Measurements from ENCODE around the gene PKD1.

PKD1 gene

GRCh38 chr16:2174396-2175131 lies 38.9 kb upstream of the PKD1 start:
- Mint-ChIP-seq H3K27me3 (no peaks in the 10 kb centered on the region), H3K4me1 (ENCODE audit: low read depth) (no peaks in the 10 kb centered on the region), H3K36me3 (no peaks in the 10 kb centered on the region), H3K9me3 (ENCODE audit: low read depth) (no peaks in the 10 kb centered on the region), H3K4me3 (no peak overlapping the region), H3K27ac (no peak overlapping the region)

GRCh38 chr16:2173916-2174315 lies 38.2 kb upstream of the PKD1 start:
- H3K27ac Mint-ChIP-seq, result no peak overlapping the region
- no peaks in the 10 kb centered on the region for H3K4me1 Mint-ChIP-seq (ENCODE audit: low read depth)
- no peaks in the 10 kb centered on the region for H3K9me3 Mint-ChIP-seq (ENCODE audit: low read depth)
- H3K27me3 Mint-ChIP-seq, result no peaks in the 10 kb centered on the region
- no peaks in the 10 kb centered on the region for H3K36me3 Mint-ChIP-seq
- no peak overlapping the region for H3K4me3 Mint-ChIP-seq

GRCh38 chr16:2173366-2173765 lies 37.7 kb upstream of the PKD1 start:
- no peak overlapping the region for H3K27ac Mint-ChIP-seq
- H3K4me1 Mint-ChIP-seq (ENCODE audit: low read depth), result no peaks in the 10 kb centered on the region
- no peaks in the 10 kb centered on the region for H3K9me3 Mint-ChIP-seq (ENCODE audit: low read depth)
- no peaks in the 10 kb centered on the region for H3K27me3 Mint-ChIP-seq
- no peaks in the 10 kb centered on the region for H3K36me3 Mint-ChIP-seq
- H3K4me3 Mint-ChIP-seq, result no peak overlapping the region

GRCh38 chr16:2172688-2173335 lies 37.1 kb upstream of the PKD1 start:
- no peak overlapping the region for H3K27ac Mint-ChIP-seq
- H3K27me3 Mint-ChIP-seq, result no peaks in the 10 kb centered on the region
- H3K9me3 Mint-ChIP-seq (ENCODE audit: low read depth), result no peaks in the 10 kb centered on the region
- H3K4me1 Mint-ChIP-seq (ENCODE audit: low read depth), result no peaks in the 10 kb centered on the region
- H3K36me3 Mint-ChIP-seq, result no peaks in the 10 kb centered on the region
- no peak overlapping the region for H3K4me3 Mint-ChIP-seq

GRCh38 chr16:2171601-2172178 lies 36.0 kb upstream of the PKD1 start:
- Mint-ChIP-seq H3K4me1 (ENCODE audit: low read depth) (no peaks in the 10 kb centered on the region), H3K4me3 (no peak overlapping the region), H3K36me3 (no peaks in the 10 kb centered on the region), H3K9me3 (ENCODE audit: low read depth) (no peaks in the 10 kb centered on the region), H3K27ac (no peak overlapping the region), H3K27me3 (no peaks in the 10 kb centered on the region)

GRCh38 chr16:2170587-2171435 lies 35.1 kb upstream of the PKD1 start:
- Mint-ChIP-seq H3K4me3 (no peak overlapping the region), H3K9me3 (ENCODE audit: low read depth) (no peaks in the 10 kb centered on the region), H3K27me3 (no peaks in the 10 kb centered on the region), H3K4me1 (ENCODE audit: low read depth) (no peaks in the 10 kb centered on the region), H3K27ac (no peak overlapping the region), H3K36me3 (no peaks in the 10 kb centered on the region)

DNA sequence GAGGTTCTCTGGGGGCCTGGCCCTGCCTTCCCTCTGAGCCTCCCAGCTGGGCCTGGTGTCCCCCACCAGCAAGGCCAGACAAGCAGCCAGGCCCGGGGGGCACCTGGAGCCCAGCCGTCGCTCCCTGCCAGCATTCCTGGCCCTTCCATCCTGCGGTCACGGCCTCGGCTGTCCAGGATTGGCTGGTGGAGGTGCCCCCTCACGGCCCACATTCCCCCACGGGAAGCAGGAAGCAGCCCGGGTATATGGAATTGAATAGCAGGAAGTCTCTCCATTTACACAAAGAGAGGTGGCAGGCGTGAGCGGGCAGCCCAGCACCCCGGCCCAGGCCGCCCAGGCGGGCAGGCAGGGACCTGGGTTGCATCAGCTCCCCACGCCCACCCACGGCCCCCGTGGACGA lies 34.4 kb upstream of the PKD1 start:
- Mint-ChIP-seq H3K27me3 (no peaks in the 10 kb centered on the region), H3K27ac (no peak overlapping the region), H3K4me1 (ENCODE audit: low read depth) (no peaks in the 10 kb centered on the region), H3K4me3 (no peak overlapping the region), H3K36me3 (no peaks in the 10 kb centered on the region), H3K9me3 (ENCODE audit: low read depth) (no peaks in the 10 kb centered on the region)

GRCh38 chr16:2167068-2167638 lies 31.5 kb upstream of the PKD1 start:
- Mint-ChIP-seq H3K9me3 (ENCODE audit: low read depth) (no peaks in the 10 kb centered on the region), H3K27ac (no peak overlapping the region), H3K27me3 (no peaks in the 10 kb centered on the region), H3K4me1 (ENCODE audit: low read depth) (no peaks in the 10 kb centered on the region), H3K4me3 (no peak overlapping the region), H3K36me3 (no peaks in the 10 kb centered on the region)

DNA sequence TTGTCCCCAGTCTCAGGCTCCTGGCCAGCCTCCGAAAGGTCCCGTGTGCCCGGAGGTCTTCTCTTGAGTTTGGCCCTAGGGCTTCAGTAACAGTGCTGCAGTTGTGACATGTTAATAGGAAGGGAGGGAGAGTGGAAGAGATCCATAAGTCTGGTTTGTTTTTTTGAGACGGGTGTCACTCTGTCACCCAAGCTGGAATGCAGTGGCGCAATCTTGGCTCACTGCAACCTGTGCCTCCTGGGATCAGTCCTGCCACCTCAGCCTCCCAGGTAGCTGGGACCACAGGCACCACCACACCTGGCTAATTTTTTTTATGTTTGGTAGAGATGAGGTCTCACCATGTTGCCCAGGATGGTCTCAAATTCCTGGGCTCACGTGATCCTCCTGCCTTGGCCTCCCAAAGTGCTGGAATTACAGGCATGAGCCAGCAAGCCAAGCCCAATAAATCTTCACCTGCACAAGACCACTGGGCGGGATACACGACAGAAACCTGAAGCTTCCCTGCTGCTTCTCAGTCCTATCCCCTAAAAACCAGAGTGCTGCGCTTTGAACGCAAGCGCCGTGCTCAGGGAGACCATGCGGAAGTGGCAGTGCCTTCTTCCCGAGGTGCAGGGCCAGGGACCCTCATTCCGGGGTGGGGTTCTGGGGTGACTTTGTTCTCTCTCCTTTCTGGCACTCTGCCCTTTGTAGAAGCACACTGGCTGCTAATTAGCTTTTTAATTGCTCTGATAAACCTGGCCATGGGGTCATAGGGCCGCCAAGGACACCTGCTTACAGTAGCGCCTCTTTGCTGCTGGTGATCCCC lies 30.8 kb upstream of the PKD1 start:
- Mint-ChIP-seq H3K36me3 (no peaks in the 10 kb centered on the region), H3K4me3 (no peak overlapping the region), H3K9me3 (ENCODE audit: low read depth) (no peaks in the 10 kb centered on the region), H3K4me1 (ENCODE audit: low read depth) (no peaks in the 10 kb centered on the region), H3K27ac (no peak overlapping the region), H3K27me3 (no peaks in the 10 kb centered on the region)

GRCh38 chr16:2165861-2166260 lies 30.2 kb upstream of the PKD1 start:
- Mint-ChIP-seq H3K9me3 (ENCODE audit: low read depth) (no peaks in the 10 kb centered on the region), H3K4me1 (ENCODE audit: low read depth) (no peaks in the 10 kb centered on the region), H3K36me3 (no peaks in the 10 kb centered on the region), H3K4me3 (no peak overlapping the region), H3K27ac (no peak overlapping the region), H3K27me3 (no peaks in the 10 kb centered on the region)

GRCh38 chr16:2163211-2163881 lies 27.6 kb upstream of the PKD1 start:
- no peak overlapping the region for H3K27ac Mint-ChIP-seq
- peaks cover 3% of the 10 kb centered on the region for H3K4me1 Mint-ChIP-seq (ENCODE audit: low read depth)
- H3K36me3 Mint-ChIP-seq, result no peaks in the 10 kb centered on the region
- no peaks in the 10 kb centered on the region for H3K9me3 Mint-ChIP-seq (ENCODE audit: low read depth)
- H3K4me3 Mint-ChIP-seq, result no peak overlapping the region
- no peaks in the 10 kb centered on the region for H3K27me3 Mint-ChIP-seq

DNA sequence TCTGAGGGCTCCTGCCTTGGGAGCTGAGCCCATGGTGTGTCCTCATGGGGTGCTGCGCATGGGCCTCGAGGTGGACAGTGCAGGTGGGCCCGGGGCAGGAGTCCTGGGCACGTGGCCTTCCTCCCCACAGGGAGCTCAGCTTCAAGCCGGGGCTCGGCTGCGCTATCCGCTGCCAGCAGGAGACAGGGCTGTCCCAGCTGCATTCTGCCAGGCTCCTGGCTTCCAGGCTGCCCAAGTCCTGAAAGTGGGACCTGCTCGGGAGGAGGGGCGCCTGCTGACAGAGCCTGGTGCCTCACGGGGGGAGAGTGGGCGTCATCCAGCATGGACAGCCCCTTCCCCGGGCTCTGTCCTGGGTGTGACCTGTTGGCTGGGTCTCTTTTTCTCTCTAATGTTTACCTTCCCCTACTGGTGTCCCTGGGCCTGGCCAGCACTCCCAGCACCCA lies 27.0 kb upstream of the PKD1 start:
- H3K9me3 Mint-ChIP-seq (ENCODE audit: low read depth), result no peaks in the 10 kb centered on the region
- H3K36me3 Mint-ChIP-seq, result no peaks in the 10 kb centered on the region
- no peak overlapping the region for H3K27ac Mint-ChIP-seq
- H3K27me3 Mint-ChIP-seq, result no peaks in the 10 kb centered on the region
- H3K4me1 Mint-ChIP-seq (ENCODE audit: low read depth), result peaks cover 7% of the 10 kb centered on the region
- no peak overlapping the region for H3K4me3 Mint-ChIP-seq

DNA sequence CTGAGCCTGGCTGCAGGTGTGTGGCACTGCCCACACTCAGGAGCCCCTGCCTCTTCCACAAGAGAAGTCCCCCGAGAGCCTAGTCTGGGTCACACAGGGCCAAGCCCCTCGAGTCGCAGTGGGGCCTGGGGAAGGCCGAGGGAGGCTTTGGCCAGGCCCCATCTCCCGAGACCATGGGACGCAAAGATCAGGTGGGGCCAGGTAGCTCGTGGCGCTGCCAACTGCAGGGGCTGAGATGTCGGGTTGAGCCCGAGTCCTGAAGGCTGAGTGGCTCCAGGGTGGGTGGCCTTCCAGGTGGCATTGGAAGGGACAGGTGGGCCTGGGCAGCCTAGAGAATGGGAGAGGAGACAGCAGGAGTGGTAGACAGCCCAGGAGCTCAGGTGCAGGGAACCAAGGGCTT lies 26.2 kb upstream of the PKD1 start:
- Mint-ChIP-seq H3K4me1 (ENCODE audit: low read depth) (peaks cover 14% of the 10 kb centered on the region), H3K27ac (no peak overlapping the region), H3K27me3 (no peaks in the 10 kb centered on the region), H3K9me3 (ENCODE audit: low read depth) (no peaks in the 10 kb centered on the region), H3K36me3 (no peaks in the 10 kb centered on the region), H3K4me3 (no peak overlapping the region)
